ENCODE results near the gene SMIM41. TPM values are rescaled to one million over a fixed set of nuclear protein-coding genes. Genes with fewer than 3 reads are reported as not detected.

The SMIM41 gene
- total and polyA plus RNA-seq, 10 of the 15 experiments (the other 5 are each of a cell fraction or from before 2014, with no cell fraction given) = not detected

- no peak for TF ChIP-seq SMAD1 (IDR thresholded peaks at IDR 0.05; ENCODE audit: low read depth, partially characterized antibody)
- TF ChIP-seq TCF3 (IDR thresholded peaks at IDR 0.05; ENCODE audit: borderline replicate concordance, insufficient read depth, low read depth, low read length) = peak; percentile 69; the same call in 1 of the 2 replicates
- peak; percentile 33; the same call in 1 of the 2 replicates for TF ChIP-seq RB1 (IDR thresholded peaks at IDR 0.05; ENCODE audit: borderline replicate concordance)
- no peak for TF ChIP-seq EP300 (IDR thresholded peaks at IDR 0.05; ENCODE audit: borderline replicate concordance in 1 of 2, control insufficient read depth in 1 of 2, low read depth in 2 of 2, low read length in 2 of 2)
- TF ChIP-seq, protein P1, sequence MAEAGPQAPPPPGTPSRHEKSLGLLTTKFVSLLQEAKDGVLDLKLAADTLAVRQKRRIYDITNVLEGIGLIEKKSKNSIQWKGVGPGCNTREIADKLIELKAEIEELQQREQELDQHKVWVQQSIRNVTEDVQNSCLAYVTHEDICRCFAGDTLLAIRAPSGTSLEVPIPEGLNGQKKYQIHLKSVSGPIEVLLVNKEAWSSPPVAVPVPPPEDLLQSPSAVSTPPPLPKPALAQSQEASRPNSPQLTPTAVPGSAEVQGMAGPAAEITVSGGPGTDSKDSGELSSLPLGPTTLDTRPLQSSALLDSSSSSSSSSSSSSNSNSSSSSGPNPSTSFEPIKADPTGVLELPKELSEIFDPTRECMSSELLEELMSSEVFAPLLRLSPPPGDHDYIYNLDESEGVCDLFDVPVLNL (IDR thresholded peaks at IDR 0.05; ENCODE audit: low read depth, low read length) = no peak
- TF ChIP-seq RELA (IDR thresholded peaks at IDR 0.05; ENCODE audit: borderline replicate concordance, partially characterized antibody) = no peak
- TF ChIP-seq, protein P2, sequence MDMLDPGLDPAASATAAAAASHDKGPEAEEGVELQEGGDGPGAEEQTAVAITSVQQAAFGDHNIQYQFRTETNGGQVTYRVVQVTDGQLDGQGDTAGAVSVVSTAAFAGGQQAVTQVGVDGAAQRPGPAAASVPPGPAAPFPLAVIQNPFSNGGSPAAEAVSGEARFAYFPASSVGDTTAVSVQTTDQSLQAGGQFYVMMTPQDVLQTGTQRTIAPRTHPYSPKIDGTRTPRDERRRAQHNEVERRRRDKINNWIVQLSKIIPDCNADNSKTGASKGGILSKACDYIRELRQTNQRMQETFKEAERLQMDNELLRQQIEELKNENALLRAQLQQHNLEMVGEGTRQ (IDR thresholded peaks at IDR 0.05; ENCODE audit: borderline replicate concordance, low read depth, low read length) = no peak
- TF ChIP-seq ZBTB11 (CRISPR knock-in tag; IDR thresholded peaks at IDR 0.05) = no peak
- TF ChIP-seq TCF7 (IDR thresholded peaks at IDR 0.05; ENCODE audit: borderline replicate concordance) = no peak
- TF ChIP-seq, protein P3, sequence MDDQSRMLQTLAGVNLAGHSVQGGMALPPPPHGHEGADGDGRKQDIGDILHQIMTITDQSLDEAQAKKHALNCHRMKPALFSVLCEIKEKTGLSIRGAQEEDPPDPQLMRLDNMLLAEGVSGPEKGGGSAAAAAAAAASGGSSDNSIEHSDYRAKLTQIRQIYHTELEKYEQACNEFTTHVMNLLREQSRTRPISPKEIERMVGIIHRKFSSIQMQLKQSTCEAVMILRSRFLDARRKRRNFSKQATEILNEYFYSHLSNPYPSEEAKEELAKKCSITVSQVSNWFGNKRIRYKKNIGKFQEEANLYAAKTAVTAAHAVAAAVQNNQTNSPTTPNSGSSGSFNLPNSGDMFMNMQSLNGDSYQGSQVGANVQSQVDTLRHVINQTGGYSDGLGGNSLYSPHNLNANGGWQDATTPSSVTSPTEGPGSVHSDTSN (IDR thresholded peaks at IDR 0.05; ENCODE audit: insufficient replicate concordance, low read depth, low read length) = no peak
- TF ChIP-seq STAT1 (conservative IDR thresholded peaks at IDR 0.05) = no peak
- no peak for TF ChIP-seq SMC3 (IDR thresholded peaks at IDR 0.05; ENCODE audit: borderline replicate concordance, low read length)
- TF ChIP-seq, protein P4, sequence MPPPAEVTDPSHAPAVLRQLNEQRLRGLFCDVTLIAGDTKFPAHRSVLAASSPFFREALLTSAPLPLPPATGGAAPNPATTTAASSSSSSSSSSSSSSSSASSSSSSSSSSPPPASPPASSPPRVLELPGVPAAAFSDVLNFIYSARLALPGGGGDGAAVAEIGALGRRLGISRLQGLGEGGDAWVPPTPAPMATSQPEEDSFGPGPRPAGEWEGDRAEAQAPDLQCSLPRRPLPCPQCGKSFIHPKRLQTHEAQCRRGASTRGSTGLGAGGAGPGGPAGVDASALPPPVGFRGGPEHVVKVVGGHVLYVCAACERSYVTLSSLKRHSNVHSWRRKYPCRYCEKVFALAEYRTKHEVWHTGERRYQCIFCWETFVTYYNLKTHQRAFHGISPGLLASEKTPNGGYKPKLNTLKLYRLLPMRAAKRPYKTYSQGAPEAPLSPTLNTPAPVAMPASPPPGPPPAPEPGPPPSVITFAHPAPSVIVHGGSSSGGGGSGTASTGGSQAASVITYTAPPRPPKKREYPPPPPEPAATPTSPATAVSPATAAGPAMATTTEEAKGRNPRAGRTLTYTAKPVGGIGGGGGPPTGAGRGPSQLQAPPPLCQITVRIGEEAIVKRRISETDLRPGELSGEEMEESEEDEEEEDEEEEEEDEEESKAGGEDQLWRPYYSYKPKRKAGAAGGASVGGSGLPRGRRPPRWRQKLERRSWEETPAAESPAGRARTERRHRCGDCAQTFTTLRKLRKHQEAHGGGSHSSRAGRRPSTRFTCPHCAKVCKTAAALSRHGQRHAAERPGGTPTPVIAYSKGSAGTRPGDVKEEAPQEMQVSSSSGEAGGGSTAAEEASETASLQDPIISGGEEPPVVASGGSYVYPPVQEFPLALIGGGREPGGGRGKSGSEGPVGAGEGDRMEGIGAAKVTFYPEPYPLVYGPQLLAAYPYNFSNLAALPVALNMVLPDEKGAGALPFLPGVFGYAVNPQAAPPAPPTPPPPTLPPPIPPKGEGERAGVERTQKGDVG (CRISPR knock-in tag; IDR thresholded peaks at IDR 0.05) = no peak
- TF ChIP-seq CHD4 (IDR thresholded peaks at IDR 0.05) = no peak
- no peak for TF ChIP-seq HDGF (IDR thresholded peaks at IDR 0.05)
- no peak; the same call in 1 of the 2 replicates for TF ChIP-seq DPF2 (IDR thresholded peaks at IDR 0.05)
- TF ChIP-seq, protein P5, sequence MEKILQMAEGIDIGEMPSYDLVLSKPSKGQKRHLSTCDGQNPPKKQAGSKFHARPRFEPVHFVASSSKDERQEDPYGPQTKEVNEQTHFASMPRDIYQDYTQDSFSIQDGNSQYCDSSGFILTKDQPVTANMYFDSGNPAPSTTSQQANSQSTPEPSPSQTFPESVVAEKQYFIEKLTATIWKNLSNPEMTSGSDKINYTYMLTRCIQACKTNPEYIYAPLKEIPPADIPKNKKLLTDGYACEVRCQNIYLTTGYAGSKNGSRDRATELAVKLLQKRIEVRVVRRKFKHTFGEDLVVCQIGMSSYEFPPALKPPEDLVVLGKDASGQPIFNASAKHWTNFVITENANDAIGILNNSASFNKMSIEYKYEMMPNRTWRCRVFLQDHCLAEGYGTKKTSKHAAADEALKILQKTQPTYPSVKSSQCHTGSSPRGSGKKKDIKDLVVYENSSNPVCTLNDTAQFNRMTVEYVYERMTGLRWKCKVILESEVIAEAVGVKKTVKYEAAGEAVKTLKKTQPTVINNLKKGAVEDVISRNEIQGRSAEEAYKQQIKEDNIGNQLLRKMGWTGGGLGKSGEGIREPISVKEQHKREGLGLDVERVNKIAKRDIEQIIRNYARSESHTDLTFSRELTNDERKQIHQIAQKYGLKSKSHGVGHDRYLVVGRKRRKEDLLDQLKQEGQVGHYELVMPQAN (conservative IDR thresholded peaks at IDR 0.05) = 0 out of 2 replicates have a peak, but pooled peaks have one; percentile 40
Measured at GRCh38 chr12:52032804-52033445, 46.6 kb upstream of the SMIM41 start (continued).
